Brain microvascular endothelial cell (primary cell): ENCODE results near the gene SPTSSA.
A peak's percentile ranks its signal among the peaks of the same experiment; 100 is the strongest.
"Not testable (repeated sequence)": the region's sequence is repeated elsewhere in the genome, so short reads cannot be mapped to it uniquely, and the experiment has no call there.

Source experiments
- DNase-seq: peaks from one replicate; pipeline ENCODE4 v3.0.0-alpha.2; 2020
- H3K27ac ChIP-seq: fragments of 250-450 bp; sonication (Bioruptor Pico); 2 replicates; pipeline ENCODE4 v1.5.1; 2020; ENCODE audit warnings: mild to moderate bottlenecking, moderate library complexity
- H3K27me3 ChIP-seq: fragments of 250-450 bp; sonication (Bioruptor Pico); replicated peaks from 2 replicates; pipeline ENCODE4 v1.5.1; 2020; ENCODE audit warnings: mild to moderate bottlenecking
- H3K36me3 ChIP-seq: fragments of 250-450 bp; sonication (Bioruptor Pico); replicated peaks from 2 replicates; pipeline ENCODE4 v1.5.1; 2020; ENCODE audit warnings: mild to moderate bottlenecking
- H3K4me3 ChIP-seq: 2 replicates; pipeline ENCODE4 v1.5.1; 2011; ENCODE audit warnings: low read depth, mild to moderate bottlenecking, control low read depth, low read length, moderate library complexity
- CTCF ChIP-seq: IDR thresholded peaks from 2 replicates; pipeline ENCODE4 v1.5.1; 2011; ENCODE audit warnings: low read depth, mild to moderate bottlenecking, moderate library complexity, low read length, control low read depth, inconsistent platforms; ENCODE audit errors: missing control alignments
- in situ Hi-C: cut with HindIII; loops from 2 replicates; pipeline ENCODE4 v1.10.0; 2017; ENCODE audit warnings: low sequenced_read_pairs, low pct_ligation_motif_present

Gene SPTSSA

GRCh38 chr14:34462132-34462893 lies at the start of gene SPTSSA:
TSS of gene SPTSSA (minus strand) at chr14:34462240. CDS start at chr14:34462207, 33 bp downstream.
- DNase-seq: peak; percentile 84
- Histone ChIP-seq H3K27me3 (no peaks in the 10 kb centered on the region), H3K4me3 (peak within 1 kb of the TSS; percentile 85), H3K27ac (peak within 1 kb of the TSS; percentile 91), H3K36me3 (no peaks in the 10 kb centered on the region)
- TF ChIP-seq CTCF: no peak
- in situ Hi-C loops: no loop called here

GRCh38 chr14:34507884-34508283 lies 45.8 kb upstream of the SPTSSA start:
- Histone ChIP-seq H3K4me3 (no peak overlapping the region), H3K27ac (no peak overlapping the region), H3K27me3 (no peaks in the 10 kb centered on the region), H3K36me3 (no peaks in the 10 kb centered on the region)
- no peak for TF ChIP-seq CTCF
- DNase-seq: no peak
- in situ Hi-C loops: no loop called here

- in situ Hi-C loops: no loop called here
- Histone ChIP-seq H3K4me3 (no peak overlapping the region), H3K27ac (no peak overlapping the region), H3K27me3 (no peaks in the 10 kb centered on the region), H3K36me3 (no peaks in the 10 kb centered on the region)
- DNase-seq: no peak
- TF ChIP-seq CTCF: no peak
Observed at GRCh38 chr14:34507459-34507858, 45.4 kb upstream of the SPTSSA start.

- H3K36me3 ChIP-seq, H3K4me3 ChIP-seq, in situ Hi-C loops, H3K27me3 ChIP-seq, DNase-seq, H3K27ac ChIP-seq: not testable (repeated sequence)
Observed at GRCh38 chr14:34505124-34505491, 43.1 kb upstream of the SPTSSA start.

GRCh38 chr14:34504027-34504426 lies 42.0 kb upstream of the SPTSSA start:
- H3K4me3 ChIP-seq, H3K27me3 ChIP-seq, in situ Hi-C loops, H3K27ac ChIP-seq, DNase-seq, H3K36me3 ChIP-seq: not testable (repeated sequence)

GRCh38 chr14:34502545-34503225 lies 40.6 kb upstream of the SPTSSA start:
- DNase-seq: peak; percentile 81
- in situ Hi-C loops: no loop called here

More at GRCh38 chr14:34502545-34503225, 40.6 kb upstream of the SPTSSA start:
- H3K27ac ChIP-seq: peak overlapping the region; percentile 73
- H3K27me3 ChIP-seq: no peaks in the 10 kb centered on the region
- H3K4me3 ChIP-seq: no peak overlapping the region
- TF ChIP-seq CTCF: no peak
- H3K36me3 ChIP-seq: no peaks in the 10 kb centered on the region
